Small intestine (tissue), 7 donors: ENCODE data around the gene NLRC5. TPM values are rescaled to one million over a fixed set of nuclear protein-coding genes. Genes with fewer than 3 reads are reported as not detected.
A peak's percentile ranks its signal among the peaks of the same experiment; 100 is the strongest.

Experiments
- DNase-seq, 2 donors: peaks; one replicate each; pipeline versions ENCODE4 v3.0.0 to v3.0.0-alpha.2; 2013
- FAIRE-seq: peaks from 2 replicates; lab custom pipeline; 2012; peaks lifted over from hg19 to GRCh38; lab: Jason Lieb, UNC
- H3K27ac ChIP-seq, 3 donors: one replicate each; pipeline ENCODE4 v1.5.1; 2013; ENCODE audit warnings: low read length in 2 of 3, mild to moderate bottlenecking in 2 of 3, control low read depth in 1 of 3, inconsistent platforms in 1 of 3, low read depth in 1 of 3, moderate library complexity in 1 of 3
- H3K27me3 ChIP-seq, 3 donors: one replicate each; pipeline ENCODE4 v1.6.1; 2013; ENCODE audit warnings: low read length in 3 of 3, inconsistent platforms in 1 of 3; ENCODE audit not compliant: control insufficient read depth in 3 of 3, insufficient read depth in 3 of 3
- H3K36me3 ChIP-seq, 3 donors: one replicate each; pipeline ENCODE4 v1.6.1; 2013; ENCODE audit warnings: low read length in 3 of 3, inconsistent platforms in 1 of 3, low read depth in 1 of 3, mild to moderate bottlenecking in 1 of 3, moderate library complexity in 1 of 3; ENCODE audit not compliant: control insufficient read depth in 3 of 3, insufficient read depth in 2 of 3
- H3K4me1 ChIP-seq, 3 donors: one replicate each; pipeline ENCODE4 v1.6.1; 2013; ENCODE audit warnings: low read length in 2 of 3, inconsistent platforms in 1 of 3, low read depth in 1 of 3, mild to moderate bottlenecking in 1 of 3, moderate library complexity in 1 of 3; ENCODE audit not compliant: control insufficient read depth in 3 of 3, insufficient read depth in 2 of 3
- H3K4me3 ChIP-seq, 3 donors: one replicate each; pipeline ENCODE4 v1.5.1; 2013; ENCODE audit warnings: low read length in 3 of 3, control low read depth in 1 of 3, inconsistent platforms in 1 of 3, low read depth in 1 of 3, mild to moderate bottlenecking in 1 of 3, moderate library complexity in 1 of 3
- H3K9me3 ChIP-seq, 2 donors: one replicate each; pipeline ENCODE4 v1.6.1; 2013; ENCODE audit warnings: low read depth in 1 of 2, low read length in 1 of 2; ENCODE audit not compliant: control insufficient read depth in 2 of 2, insufficient read depth in 1 of 2
- WGBS, 3 donors: extraction: QIAGEN DNeasy Blood & Tissue Kit; methylation state at CpG; one replicate each; pipeline ENCODE4 v1.1.7; 2013; 5-methylcytosine and 5-hydroxymethylcytosine counted together
- polyA plus RNA-seq, 4 donors: library from polyadenylated mRNA; stranded (reverse) in 3 of 4; unstranded in 1 of 4; fragments of 200-250 nt in 3 of 4; fragments of 120-200 nt in 1 of 4; gene quantifications; one replicate each; pipeline versions ENCODE4 v1.2.1 to v1.2.3, GENCODE V29; 2013
- donor health status: healthy with polysubstance abuse.
- donor health status: control.
- donor health status: control.
- donor health status: Bipolar disorder and iron deficiency.
- donor health status: healthy.

NLRC5 gene
- polyA plus RNA-seq, 4 donors, result 6.3 to 29.2 (median 16.7) TPM

- FAIRE-seq (no peak), DNase-seq (peak; percentile 32 to 80)
- Histone ChIP-seq H3K4me1 (no peaks in the 10 kb centered on the region), H3K27ac (no peak overlapping the region), H3K9me3 (peaks cover 0 to 8% of the 10 kb centered on the region in 2 donors), H3K4me3 (no peak overlapping the region), H3K27me3 (no peaks in the 10 kb centered on the region), H3K36me3 (peaks cover 8 to 14% (median 13%) of the 10 kb centered on the region in 3 donors)
- WGBS, 3 donors, result 44 to 63% (median 54%) methylated on average over 13 of the region's 13 CpGs
These were observed 56.5 kb downstream of the NLRC5 start for GRCh38 chr16:57045694-57046381.

- FAIRE-seq (no peak), DNase-seq (no peak)
- Histone ChIP-seq H3K36me3 (peaks cover 9 to 16% (median 11%) of the 10 kb centered on the region in 3 donors), H3K4me1 (no peaks in the 10 kb centered on the region), H3K9me3 (no peaks in the 10 kb centered on the region), H3K27ac (no peak overlapping the region), H3K27me3 (no peaks in the 10 kb centered on the region), H3K4me3 (no peak overlapping the region)
- WGBS, 3 donors, result 79 to 94% (median 88%) methylated on average over 2 of the region's 2 CpGs
These were observed 58.7 kb downstream of the NLRC5 start for GRCh38 chr16:57048095-57048494.

GRCh38 chr16:57049678-57050077 lies 60.3 kb downstream of the NLRC5 start:
- DNase-seq, result no peak
- Histone ChIP-seq H3K36me3 (peaks cover 7 to 12% (median 11%) of the 10 kb centered on the region in 3 donors), H3K4me3 (no peak overlapping the region), H3K27ac (no peak overlapping the region), H3K4me1 (no peaks in the 10 kb centered on the region), H3K9me3 (no peaks in the 10 kb centered on the region), H3K27me3 (no peaks in the 10 kb centered on the region)
- whole genome bisulfite sequencing, 3 donors, result 78 to 79% (median 78%) methylated on average over 4 of the region's 4 CpGs
- no peak for FAIRE-seq

- WGBS, 3 donors, result 85 to 94% (median 88%) methylated on average over 11 of the region's 11 CpGs
- DNase-seq (no peak), FAIRE-seq (no peak)
These were observed 62.4 kb downstream of the NLRC5 start for GRCh38 chr16:57051696-57052228.

GRCh38 chr16:57053206-57053605 lies 63.8 kb downstream of the NLRC5 start:
- no peak for DNase-seq

More at GRCh38 chr16:57051696-57052228, 62.4 kb downstream of the NLRC5 start:
- H3K27ac ChIP-seq, result no peak overlapping the region
- no peaks in the 10 kb centered on the region for H3K9me3 ChIP-seq
- H3K27me3 ChIP-seq, result no peaks in the 10 kb centered on the region
- peaks cover 11 to 22% (median 18%) of the 10 kb centered on the region in 3 donors for H3K36me3 ChIP-seq
- H3K4me3 ChIP-seq, result no peak overlapping the region
- no peaks in the 10 kb centered on the region for H3K4me1 ChIP-seq

GRCh38 chr16:57054338-57054737 lies 65.0 kb downstream of the NLRC5 start:
- H3K4me3 ChIP-seq, result no peak overlapping the region
- H3K27ac ChIP-seq, result no peak overlapping the region
- 78 to 82% (median 82%) methylated on average over 5 of the region's 5 CpGs for WGBS, 3 donors
- H3K27me3 ChIP-seq, result no peaks in the 10 kb centered on the region
- FAIRE-seq, result no peak
- H3K36me3 ChIP-seq, result peaks cover 9 to 19% (median 16%) of the 10 kb centered on the region in 3 donors
- H3K4me1 ChIP-seq, result no peaks in the 10 kb centered on the region
- no peaks in the 10 kb centered on the region for H3K9me3 ChIP-seq
- DNase-seq, result no peak

More at GRCh38 chr16:57053206-57053605, 63.8 kb downstream of the NLRC5 start:
- Histone ChIP-seq H3K4me1 (no peaks in the 10 kb centered on the region), H3K36me3 (peaks cover 5 to 22% (median 16%) of the 10 kb centered on the region in 3 donors), H3K27me3 (no peaks in the 10 kb centered on the region), H3K9me3 (no peaks in the 10 kb centered on the region), H3K4me3 (no peak overlapping the region), H3K27ac (no peak overlapping the region)
- WGBS, 3 donors, result 90 to 97% (median 95%) methylated on average over 9 of the region's 9 CpGs
- no peak for FAIRE-seq

GRCh38 chr16:57054771-57055170 lies 65.4 kb downstream of the NLRC5 start:
- no peak for FAIRE-seq
- DNase-seq, result no peak
- no peaks in the 10 kb centered on the region for H3K27me3 ChIP-seq
- H3K4me3 ChIP-seq, result no peak overlapping the region
- H3K4me1 ChIP-seq, result no peaks in the 10 kb centered on the region
- WGBS, 3 donors, result 78 to 93% (median 87%) methylated on average over 7 of the region's 7 CpGs
- H3K27ac ChIP-seq, result no peak overlapping the region
- peaks cover 9 to 19% (median 16%) of the 10 kb centered on the region in 3 donors for H3K36me3 ChIP-seq
- H3K9me3 ChIP-seq, result no peaks in the 10 kb centered on the region

- H3K4me3 ChIP-seq, result no peak overlapping the region
- FAIRE-seq, result no peak
- no peak overlapping the region for H3K27ac ChIP-seq
These were observed 66.3 kb downstream of the NLRC5 start for GRCh38 chr16:57055671-57056070.

More at GRCh38 chr16:57055671-57056070, 66.3 kb downstream of the NLRC5 start:
- no peaks in the 10 kb centered on the region for H3K4me1 ChIP-seq
- DNase-seq, result no peak
- 90 to 97% (median 92%) methylated on average over 6 of the region's 6 CpGs for WGBS, 3 donors
- peaks cover 9 to 20% (median 19%) of the 10 kb centered on the region in 3 donors for H3K36me3 ChIP-seq
- H3K9me3 ChIP-seq, result no peaks in the 10 kb centered on the region
- no peaks in the 10 kb centered on the region for H3K27me3 ChIP-seq
